H1 (cell line): Measurements from ENCODE around the gene RIPPLY3. TPM values are rescaled to one million over a fixed set of nuclear protein-coding genes. Genes with fewer than 3 reads are reported as not detected.

Experiments
- CHD2 ChIP-seq: IDR thresholded peaks from 2 replicates; pipeline ENCODE4 v1.6.1; 2012; ENCODE audit warnings: low read length, improper control_type of control experiment
- polyA plus RNA-seq, 7 experiments: library from polyadenylated mRNA; depleted of rRNA in 3 of 7; stranded (reverse) in 5 of 7; unstranded in 2 of 7; fragments of >200 nt in 5 of 7; fragments of 200-250 nt in 2 of 7; gene quantifications; 1 replicate in 5 of 7; 2 replicates in 1 of 7; 4 replicates in 1 of 7; pipeline versions ENCODE4 v1.2.1 to v1.2.3, GENCODE V29; 2011 to 2013; ENCODE audit warnings: missing spikeins in 2 of 7, mixed read lengths in 2 of 7
- total RNA-seq: library from RNA; stranded (reverse); fragmentation: NEBNext Ultra II Directional; extraction: Animal tissue kit (Norgen Biotek cat#: 25700); gene quantifications from 2 replicates; pipeline ENCODE4 v1.2.1, GENCODE V29; 2021
- TF ChIP-seq, protein P1 (sequence below): fragments of 300-600 bp; sonication (generic); IDR thresholded peaks from 2 replicates; pipeline ENCODE4 v1.7.1; 2012; ENCODE audit warnings: low read length, moderate library complexity, mild to moderate bottlenecking, inconsistent platforms; ENCODE audit not compliant: insufficient replicate concordance

Gene RIPPLY3
- total and polyA plus RNA-seq, 2 of the 8 experiments (the other 6 are each of a cell fraction or from before 2014, with no cell fraction given): 2.0 to 2.2 TPM

DNA sequence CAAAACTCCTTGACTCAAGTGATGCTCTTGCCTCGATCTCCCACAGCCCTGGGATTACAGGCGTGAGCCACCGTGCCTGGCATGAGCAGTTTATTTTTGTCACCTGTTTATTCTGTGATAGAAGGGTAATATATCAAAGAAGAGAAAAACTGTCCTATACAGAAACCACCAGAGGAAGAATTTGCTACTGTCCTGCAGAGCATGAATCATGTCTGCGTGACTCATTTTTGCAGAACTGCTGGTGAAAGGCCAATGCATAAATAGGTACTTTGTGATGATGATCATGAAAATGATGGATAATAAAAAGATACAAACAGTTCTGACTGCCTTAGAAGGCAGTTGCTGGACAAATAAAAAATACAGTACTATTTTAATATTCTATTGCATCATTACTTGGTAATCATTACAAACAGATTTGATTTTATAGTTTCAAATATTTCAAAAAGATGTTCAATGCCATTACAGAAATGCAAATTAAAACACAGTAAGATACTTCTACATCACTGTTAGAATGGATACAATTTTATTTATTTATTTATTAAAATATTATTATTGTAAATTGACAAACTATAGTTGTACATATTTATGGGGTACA lies 26.5 kb downstream of the RIPPLY3 start (continued):
- TF ChIP-seq, protein P1, sequence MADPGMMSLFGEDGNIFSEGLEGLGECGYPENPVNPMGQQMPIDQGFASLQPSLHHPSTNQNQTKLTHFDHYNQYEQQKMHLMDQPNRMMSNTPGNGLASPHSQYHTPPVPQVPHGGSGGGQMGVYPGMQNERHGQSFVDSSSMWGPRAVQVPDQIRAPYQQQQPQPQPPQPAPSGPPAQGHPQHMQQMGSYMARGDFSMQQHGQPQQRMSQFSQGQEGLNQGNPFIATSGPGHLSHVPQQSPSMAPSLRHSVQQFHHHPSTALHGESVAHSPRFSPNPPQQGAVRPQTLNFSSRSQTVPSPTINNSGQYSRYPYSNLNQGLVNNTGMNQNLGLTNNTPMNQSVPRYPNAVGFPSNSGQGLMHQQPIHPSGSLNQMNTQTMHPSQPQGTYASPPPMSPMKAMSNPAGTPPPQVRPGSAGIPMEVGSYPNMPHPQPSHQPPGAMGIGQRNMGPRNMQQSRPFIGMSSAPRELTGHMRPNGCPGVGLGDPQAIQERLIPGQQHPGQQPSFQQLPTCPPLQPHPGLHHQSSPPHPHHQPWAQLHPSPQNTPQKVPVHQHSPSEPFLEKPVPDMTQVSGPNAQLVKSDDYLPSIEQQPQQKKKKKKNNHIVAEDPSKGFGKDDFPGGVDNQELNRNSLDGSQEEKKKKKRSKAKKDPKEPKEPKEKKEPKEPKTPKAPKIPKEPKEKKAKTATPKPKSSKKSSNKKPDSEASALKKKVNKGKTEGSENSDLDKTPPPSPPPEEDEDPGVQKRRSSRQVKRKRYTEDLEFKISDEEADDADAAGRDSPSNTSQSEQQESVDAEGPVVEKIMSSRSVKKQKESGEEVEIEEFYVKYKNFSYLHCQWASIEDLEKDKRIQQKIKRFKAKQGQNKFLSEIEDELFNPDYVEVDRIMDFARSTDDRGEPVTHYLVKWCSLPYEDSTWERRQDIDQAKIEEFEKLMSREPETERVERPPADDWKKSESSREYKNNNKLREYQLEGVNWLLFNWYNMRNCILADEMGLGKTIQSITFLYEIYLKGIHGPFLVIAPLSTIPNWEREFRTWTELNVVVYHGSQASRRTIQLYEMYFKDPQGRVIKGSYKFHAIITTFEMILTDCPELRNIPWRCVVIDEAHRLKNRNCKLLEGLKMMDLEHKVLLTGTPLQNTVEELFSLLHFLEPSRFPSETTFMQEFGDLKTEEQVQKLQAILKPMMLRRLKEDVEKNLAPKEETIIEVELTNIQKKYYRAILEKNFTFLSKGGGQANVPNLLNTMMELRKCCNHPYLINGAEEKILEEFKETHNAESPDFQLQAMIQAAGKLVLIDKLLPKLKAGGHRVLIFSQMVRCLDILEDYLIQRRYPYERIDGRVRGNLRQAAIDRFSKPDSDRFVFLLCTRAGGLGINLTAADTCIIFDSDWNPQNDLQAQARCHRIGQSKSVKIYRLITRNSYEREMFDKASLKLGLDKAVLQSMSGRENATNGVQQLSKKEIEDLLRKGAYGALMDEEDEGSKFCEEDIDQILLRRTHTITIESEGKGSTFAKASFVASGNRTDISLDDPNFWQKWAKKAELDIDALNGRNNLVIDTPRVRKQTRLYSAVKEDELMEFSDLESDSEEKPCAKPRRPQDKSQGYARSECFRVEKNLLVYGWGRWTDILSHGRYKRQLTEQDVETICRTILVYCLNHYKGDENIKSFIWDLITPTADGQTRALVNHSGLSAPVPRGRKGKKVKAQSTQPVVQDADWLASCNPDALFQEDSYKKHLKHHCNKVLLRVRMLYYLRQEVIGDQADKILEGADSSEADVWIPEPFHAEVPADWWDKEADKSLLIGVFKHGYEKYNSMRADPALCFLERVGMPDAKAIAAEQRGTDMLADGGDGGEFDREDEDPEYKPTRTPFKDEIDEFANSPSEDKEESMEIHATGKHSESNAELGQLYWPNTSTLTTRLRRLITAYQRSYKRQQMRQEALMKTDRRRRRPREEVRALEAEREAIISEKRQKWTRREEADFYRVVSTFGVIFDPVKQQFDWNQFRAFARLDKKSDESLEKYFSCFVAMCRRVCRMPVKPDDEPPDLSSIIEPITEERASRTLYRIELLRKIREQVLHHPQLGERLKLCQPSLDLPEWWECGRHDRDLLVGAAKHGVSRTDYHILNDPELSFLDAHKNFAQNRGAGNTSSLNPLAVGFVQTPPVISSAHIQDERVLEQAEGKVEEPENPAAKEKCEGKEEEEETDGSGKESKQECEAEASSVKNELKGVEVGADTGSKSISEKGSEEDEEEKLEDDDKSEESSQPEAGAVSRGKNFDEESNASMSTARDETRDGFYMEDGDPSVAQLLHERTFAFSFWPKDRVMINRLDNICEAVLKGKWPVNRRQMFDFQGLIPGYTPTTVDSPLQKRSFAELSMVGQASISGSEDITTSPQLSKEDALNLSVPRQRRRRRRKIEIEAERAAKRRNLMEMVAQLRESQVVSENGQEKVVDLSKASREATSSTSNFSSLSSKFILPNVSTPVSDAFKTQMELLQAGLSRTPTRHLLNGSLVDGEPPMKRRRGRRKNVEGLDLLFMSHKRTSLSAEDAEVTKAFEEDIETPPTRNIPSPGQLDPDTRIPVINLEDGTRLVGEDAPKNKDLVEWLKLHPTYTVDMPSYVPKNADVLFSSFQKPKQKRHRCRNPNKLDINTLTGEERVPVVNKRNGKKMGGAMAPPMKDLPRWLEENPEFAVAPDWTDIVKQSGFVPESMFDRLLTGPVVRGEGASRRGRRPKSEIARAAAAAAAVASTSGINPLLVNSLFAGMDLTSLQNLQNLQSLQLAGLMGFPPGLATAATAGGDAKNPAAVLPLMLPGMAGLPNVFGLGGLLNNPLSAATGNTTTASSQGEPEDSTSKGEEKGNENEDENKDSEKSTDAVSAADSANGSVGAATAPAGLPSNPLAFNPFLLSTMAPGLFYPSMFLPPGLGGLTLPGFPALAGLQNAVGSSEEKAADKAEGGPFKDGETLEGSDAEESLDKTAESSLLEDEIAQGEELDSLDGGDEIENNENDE: no peak
- no peak for TF ChIP-seq CHD2
